Activated CD8-positive, alpha-beta memory T cell treated with anti-CD3 and anti-CD28 coated beads, Interleukin-2, amount 50 U/mL, for 24 hours (primary cell): ENCODE results near the gene SLC4A4.

Experiments
- DNase-seq: peaks from one replicate; pipeline ENCODE4 v3.0.0-alpha.2; 2020; ENCODE audit errors: extremely low read depth

Gene SLC4A4

GRCh38 chr4:71338846-71339593, at the start of gene SLC4A4:
SLC4A4 (plus strand) TSS chr4:71339020.
- DNase-seq = no peak

- DNase-seq = no peak
Observed at GRCh38 chr4:71290074-71290473, 48.7 kb upstream of the SLC4A4 start.

GRCh38 chr4:71290476-71290875, 48.3 kb upstream of the SLC4A4 start:
- no peak for DNase-seq

GRCh38 chr4:71292228-71292627, 46.6 kb upstream of the SLC4A4 start:
- DNase-seq = no peak

GRCh38 chr4:71293705-71294104, 45.1 kb upstream of the SLC4A4 start:
- no peak for DNase-seq

- DNase-seq = no peak
Observed at GRCh38 chr4:71294301-71294700, 44.5 kb upstream of the SLC4A4 start.

GRCh38 chr4:71296945-71297344, 41.9 kb upstream of the SLC4A4 start:
- no peak for DNase-seq

- no peak for DNase-seq
Observed at GRCh38 chr4:71300362-71300761, 38.5 kb upstream of the SLC4A4 start.

GRCh38 chr4:71300964-71301363, 37.9 kb upstream of the SLC4A4 start:
- no peak for DNase-seq

GRCh38 chr4:71303287-71303686, 35.5 kb upstream of the SLC4A4 start:
- no peak for DNase-seq

GRCh38 chr4:71303850-71304249, 35.0 kb upstream of the SLC4A4 start:
- DNase-seq = no peak

- DNase-seq = no peak
Observed at GRCh38 chr4:71304289-71304850, 34.5 kb upstream of the SLC4A4 start.

- no peak for DNase-seq
Observed at GRCh38 chr4:71307729-71308128, 31.1 kb upstream of the SLC4A4 start.

- DNase-seq = no peak
Observed at GRCh38 chr4:71322425-71322824, 16.4 kb upstream of the SLC4A4 start.

GRCh38 chr4:71333368-71333767, 5.5 kb upstream of the SLC4A4 start:
- no peak for DNase-seq

- no peak for DNase-seq
Observed at GRCh38 chr4:71333960-71334359, 4.9 kb upstream of the SLC4A4 start.

- DNase-seq = no peak
Observed at GRCh38 chr4:71334465-71334882, 4.3 kb upstream of the SLC4A4 start.

- DNase-seq = no peak
Observed at GRCh38 chr4:71343670-71344466, 5.0 kb downstream of the SLC4A4 start.

GRCh38 chr4:71346710-71347109, 7.9 kb downstream of the SLC4A4 start:
- no peak for DNase-seq

- DNase-seq = no peak
Observed at GRCh38 chr4:71348586-71348985, 9.8 kb downstream of the SLC4A4 start.

GRCh38 chr4:71355045-71355444, 16.2 kb downstream of the SLC4A4 start:
- DNase-seq = no peak

GRCh38 chr4:71355971-71356370, 17.2 kb downstream of the SLC4A4 start:
- no peak for DNase-seq
